NCI-H1417 treated with DMSO at 0.1 percent for 48 hours (cell line): ENCODE data around the gene ABLIM3.

Experiments used
- DNase-seq: peaks from one replicate; lab custom pipeline; 2025; lab: John Stamatoyannopoulos, UW

ABLIM3 gene

DNA sequence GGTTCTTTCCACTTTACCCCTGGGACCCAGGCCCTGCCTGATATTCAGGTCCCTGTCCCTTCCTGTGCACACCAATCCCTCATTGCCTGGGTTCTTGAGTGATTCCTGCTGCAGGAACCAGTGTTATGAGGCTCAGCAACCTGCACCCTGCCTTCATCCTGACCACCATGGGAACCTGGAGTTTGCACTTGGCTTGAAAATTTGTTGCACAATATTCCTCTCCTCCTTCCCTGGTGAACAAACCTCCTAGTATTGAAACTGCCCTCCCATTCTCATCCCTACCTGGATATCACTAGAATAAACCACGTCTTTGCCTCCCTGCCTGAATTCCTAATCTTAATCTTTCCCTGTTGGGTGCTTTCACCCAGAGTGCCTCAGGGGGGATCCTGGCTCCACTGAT lies 78.3 kb downstream of the ABLIM3 start:
- DNase-seq, result no peak

- DNase-seq, result no peak
These were observed 79.5 kb downstream of the ABLIM3 start for GRCh38 chr5:149220750-149221149.

DNA sequence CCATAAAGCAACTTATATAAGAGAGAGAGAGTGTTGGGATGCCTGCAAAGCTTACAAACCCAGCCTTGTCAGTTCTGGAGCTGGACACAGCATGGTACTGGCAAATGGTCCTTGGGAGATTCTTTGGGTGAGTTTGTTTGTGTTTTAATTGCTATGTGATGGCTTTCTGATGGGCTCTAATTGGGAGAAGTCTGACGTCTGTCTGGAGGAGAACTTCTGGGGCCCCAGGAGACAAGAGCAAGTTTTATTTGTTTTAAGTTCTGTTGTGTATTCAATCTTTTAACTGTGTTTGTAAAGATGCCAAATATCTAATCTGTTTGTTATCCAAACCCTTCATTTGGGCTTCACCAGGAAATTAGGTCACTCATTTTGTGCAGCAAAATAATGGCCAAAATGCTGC lies 80.0 kb downstream of the ABLIM3 start:
- DNase-seq, result no peak

DNA sequence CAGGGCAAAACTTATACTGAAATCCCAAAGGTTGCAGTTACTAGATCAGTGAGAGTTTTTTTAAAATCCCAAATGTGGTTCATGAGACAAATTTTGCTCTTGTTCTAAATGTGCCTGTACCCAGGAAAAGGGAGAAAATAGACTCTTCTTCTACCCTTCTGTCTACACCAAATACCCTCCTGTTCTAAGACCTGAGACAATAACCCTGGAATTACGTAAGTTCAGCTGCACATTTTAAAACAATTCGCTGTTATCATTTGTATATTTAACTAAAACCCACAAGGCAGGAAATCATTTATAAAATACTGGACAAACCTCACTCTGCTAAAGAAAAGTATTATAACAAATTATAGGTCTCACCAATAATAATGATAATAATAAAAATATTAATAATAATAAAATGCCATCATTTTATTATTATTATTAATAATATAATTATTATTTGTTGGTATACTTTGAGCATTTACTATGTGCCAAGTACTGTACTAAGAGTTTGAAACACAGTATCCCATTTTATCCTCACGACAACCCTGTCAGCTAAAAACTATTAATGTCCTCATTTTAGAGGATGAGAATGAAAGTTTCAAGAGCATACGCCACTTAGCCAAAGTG lies 80.5 kb downstream of the ABLIM3 start:
- DNase-seq, result no peak

GRCh38 chr5:149223081-149223848 lies 82.0 kb downstream of the ABLIM3 start:
- DNase-seq, result no peak

DNA sequence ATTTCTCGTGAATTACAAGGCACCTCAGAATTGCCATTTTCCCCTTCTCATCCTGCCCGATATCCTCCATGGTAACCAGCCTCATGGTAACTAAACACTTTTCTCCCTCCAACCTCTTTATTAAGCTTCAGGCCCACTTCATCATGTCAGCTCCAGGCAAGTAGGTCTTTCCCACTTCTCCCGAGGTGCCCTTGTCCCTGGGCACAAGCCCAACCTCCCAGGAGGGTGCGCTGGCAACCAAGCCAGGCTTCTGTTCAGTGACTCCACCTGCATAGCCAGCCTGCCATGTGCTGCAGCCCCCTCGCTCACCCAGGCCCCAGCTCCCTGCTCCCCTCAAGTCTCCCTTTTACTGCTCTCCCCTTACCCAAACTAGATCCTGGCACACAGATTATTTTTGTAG lies 83.0 kb downstream of the ABLIM3 start:
- no peak for DNase-seq

- no peak for DNase-seq
These were observed 86.0 kb downstream of the ABLIM3 start for GRCh38 chr5:149227168-149227826.

- no peak for DNase-seq
These were observed 87.5 kb downstream of the ABLIM3 start for GRCh38 chr5:149228618-149229297.

GRCh38 chr5:149229298-149229937 lies 88.1 kb downstream of the ABLIM3 start:
- DNase-seq, result no peak

GRCh38 chr5:149235841-149236240 lies 94.5 kb downstream of the ABLIM3 start:
- DNase-seq, result no peak

- DNase-seq, result no peak
These were observed 96.4 kb downstream of the ABLIM3 start for GRCh38 chr5:149237662-149238061.

GRCh38 chr5:149238540-149238939 lies 97.2 kb downstream of the ABLIM3 start:
- no peak for DNase-seq

DNA sequence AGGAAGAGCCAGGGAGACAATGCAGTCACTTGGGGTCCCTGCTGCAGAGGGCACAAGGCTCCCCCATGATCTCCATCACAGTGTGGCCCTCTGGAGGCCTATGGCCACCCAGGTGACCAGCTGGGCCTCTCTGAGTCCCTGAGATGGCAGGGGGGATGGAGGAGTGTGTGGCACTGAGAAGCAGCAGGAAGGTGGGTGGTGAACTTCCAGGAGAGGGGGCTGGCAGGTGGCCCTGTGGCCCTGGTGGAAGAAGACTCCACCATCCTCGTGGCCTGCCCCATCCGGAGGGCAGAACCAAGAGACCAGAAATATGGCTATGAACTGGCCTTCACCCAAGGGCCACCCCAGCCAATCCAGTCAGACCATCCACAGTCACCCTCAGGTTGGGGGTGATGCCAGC lies 98.6 kb downstream of the ABLIM3 start:
- no peak for DNase-seq

DNA sequence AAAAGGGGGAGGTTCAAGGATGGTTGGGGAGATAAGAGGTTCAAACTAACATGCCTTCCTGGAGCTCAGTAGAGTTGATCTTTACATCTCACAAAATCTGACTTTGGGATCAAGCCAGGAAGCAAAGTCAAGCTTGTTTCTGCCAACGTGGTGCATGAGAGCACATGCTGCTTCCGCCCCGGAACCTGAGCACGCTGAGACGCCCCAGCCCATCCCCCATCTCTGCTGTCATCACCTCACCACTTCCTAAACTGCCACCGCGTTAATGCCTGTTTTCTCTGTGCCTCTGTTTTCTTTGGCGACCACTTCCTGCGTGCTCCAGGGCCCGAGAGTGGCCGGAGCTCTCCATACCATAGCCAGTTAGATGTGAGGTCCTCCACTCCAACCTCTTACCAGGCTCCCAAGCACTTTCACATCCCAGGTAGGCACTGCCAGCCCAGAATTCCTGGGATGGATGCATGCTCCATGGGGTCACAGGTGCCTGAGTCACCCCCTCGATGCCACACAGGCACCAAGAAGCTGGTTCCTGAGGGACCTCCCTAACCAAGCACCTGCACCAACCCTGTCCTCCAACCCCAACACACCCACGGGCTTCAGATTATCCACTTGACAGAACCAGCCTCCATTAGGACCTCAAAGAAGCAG lies 99.2 kb downstream of the ABLIM3 start:
- no peak for DNase-seq

GRCh38 chr5:149242339-149242738 lies 101.0 kb downstream of the ABLIM3 start:
- no peak for DNase-seq

GRCh38 chr5:149246906-149247305 lies 105.6 kb downstream of the ABLIM3 start:
- no peak for DNase-seq

DNA sequence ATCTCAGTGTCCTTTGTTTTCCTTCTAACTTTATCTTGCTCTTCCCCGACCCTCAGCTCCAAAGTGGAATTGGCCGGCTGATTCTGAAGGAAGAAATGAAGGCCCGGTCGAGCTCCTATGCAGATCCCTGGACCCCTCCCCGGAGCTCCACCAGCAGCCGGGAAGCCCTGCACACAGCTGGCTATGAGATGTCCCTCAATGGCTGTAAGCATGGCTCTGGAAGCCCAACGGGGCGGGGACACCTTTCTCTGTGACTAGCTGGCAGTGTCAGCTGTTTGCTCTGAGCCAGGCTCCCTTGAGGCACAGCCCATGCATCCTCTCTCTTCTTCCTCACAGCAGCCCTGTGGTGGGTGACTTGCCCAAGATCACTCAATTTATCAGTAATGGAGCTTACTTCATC lies 106.4 kb downstream of the ABLIM3 start:
- no peak for DNase-seq

- no peak for DNase-seq
These were observed 110.3 kb downstream of the ABLIM3 start for GRCh38 chr5:149251546-149251945.

DNA sequence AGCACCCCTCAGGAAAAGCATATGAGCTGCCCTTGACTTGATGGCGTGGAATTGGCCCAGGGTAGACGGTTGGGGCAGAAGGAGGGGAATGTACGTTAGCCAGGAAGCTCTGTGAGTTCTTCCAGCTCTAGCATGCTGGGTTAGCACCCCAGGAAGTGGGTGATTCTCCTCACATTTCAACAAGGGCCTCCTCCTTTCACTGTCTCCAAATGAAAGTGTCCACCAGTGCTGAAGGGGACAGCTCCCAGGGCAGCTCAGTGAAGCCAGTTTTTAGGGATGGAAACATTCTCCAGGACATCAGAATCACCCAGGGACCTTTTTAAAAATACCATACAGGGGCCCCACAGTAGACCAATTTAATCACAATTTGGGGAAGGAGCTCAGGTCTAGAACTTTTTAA lies 113.2 kb downstream of the ABLIM3 start:
- no peak for DNase-seq

DNA sequence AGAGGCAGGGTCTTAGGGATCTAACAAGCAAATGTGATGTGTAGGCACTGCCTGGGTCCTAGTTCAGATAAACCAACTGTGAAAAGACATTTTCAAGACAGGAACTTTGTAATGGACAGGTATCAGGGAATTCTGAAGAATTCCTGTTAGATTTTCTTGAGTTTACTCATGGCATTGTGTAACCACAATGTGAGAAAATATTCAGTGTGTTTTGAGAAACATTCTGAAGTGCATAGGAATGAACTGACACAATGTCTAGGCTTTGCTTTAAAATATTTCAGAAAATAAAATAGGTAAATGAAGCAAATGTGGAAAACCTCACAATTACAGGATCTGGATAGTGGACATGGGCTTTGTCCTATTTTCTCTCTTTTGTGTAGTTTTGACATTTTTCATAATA lies 115.2 kb downstream of the ABLIM3 start:
- DNase-seq, result no peak

DNA sequence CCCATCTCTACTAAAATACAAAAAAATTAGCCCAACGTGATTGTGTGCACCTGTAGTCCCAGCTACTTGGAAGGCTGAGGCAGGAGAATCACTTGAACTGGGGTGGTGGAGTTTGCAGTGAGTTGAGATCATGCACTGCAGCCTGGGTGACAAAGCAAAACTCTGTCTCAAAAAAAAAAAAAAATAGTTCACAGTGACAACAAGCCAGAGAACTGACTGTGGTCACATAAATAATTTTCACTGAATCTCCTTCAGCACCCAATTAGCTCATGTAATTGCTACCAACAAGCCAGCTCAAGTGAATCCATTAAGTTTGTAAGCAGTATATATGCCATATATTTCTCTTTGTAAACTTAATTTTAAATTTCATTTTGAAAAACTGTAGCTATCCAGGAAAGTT lies 115.8 kb downstream of the ABLIM3 start:
- DNase-seq, result no peak
